Activated T-helper 17 cell treated with anti-CD3 and anti-CD28 coated beads, Interleukin-2, amount 50 U/mL, for 72 hours (primary cell): ENCODE results near the gene SEL1L2. TPM values are rescaled to one million over a fixed set of nuclear protein-coding genes. Genes with fewer than 3 reads are reported as not detected.
"Not testable (repeated sequence)": the region's sequence is repeated elsewhere in the genome, so short reads cannot be mapped to it uniquely, and the experiment has no call there.

Source experiments
- ATAC-seq: fragments of 150-1000 bp; cut with Tn5 transposase; replicated peaks from 2 replicates; pipeline ENCODE4 v1.10.0; 2021; ENCODE audit warnings: mild to moderate bottlenecking, moderate library complexity
- H3K27ac Mint-ChIP-seq: one replicate; pipeline ENCODE4 v1.8.0; 2022; ENCODE audit warnings: mixed read lengths
- H3K27me3 Mint-ChIP-seq: one replicate; pipeline ENCODE4 v1.8.0; 2022; ENCODE audit warnings: mixed read lengths
- H3K36me3 Mint-ChIP-seq: one replicate; pipeline ENCODE4 v1.8.0; 2022; ENCODE audit warnings: low read depth, mild to moderate bottlenecking, mixed read lengths
- H3K4me1 Mint-ChIP-seq: one replicate; pipeline ENCODE4 v1.8.0; 2022; ENCODE audit warnings: mixed read lengths
- H3K4me3 Mint-ChIP-seq: one replicate; pipeline ENCODE4 v1.8.0; 2022; ENCODE audit warnings: mild to moderate bottlenecking, mixed read lengths
- H3K9me3 Mint-ChIP-seq: one replicate; pipeline ENCODE4 v1.8.0; 2022; ENCODE audit warnings: mixed read lengths
- total RNA-seq, 2 donors: library from RNA; stranded (reverse); gene quantifications; one replicate each; pipeline ENCODE4 v1.2.3, GENCODE V29; 2022

The SEL1L2 gene, protein sequence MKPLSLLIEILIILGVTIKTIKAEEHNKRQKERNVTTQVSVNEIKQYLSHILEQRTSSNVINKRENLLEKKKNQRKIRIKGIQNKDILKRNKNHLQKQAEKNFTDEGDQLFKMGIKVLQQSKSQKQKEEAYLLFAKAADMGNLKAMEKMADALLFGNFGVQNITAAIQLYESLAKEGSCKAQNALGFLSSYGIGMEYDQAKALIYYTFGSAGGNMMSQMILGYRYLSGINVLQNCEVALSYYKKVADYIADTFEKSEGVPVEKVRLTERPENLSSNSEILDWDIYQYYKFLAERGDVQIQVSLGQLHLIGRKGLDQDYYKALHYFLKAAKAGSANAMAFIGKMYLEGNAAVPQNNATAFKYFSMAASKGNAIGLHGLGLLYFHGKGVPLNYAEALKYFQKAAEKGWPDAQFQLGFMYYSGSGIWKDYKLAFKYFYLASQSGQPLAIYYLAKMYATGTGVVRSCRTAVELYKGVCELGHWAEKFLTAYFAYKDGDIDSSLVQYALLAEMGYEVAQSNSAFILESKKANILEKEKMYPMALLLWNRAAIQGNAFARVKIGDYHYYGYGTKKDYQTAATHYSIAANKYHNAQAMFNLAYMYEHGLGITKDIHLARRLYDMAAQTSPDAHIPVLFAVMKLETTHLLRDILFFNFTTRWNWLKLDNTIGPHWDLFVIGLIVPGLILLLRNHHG
- total RNA-seq: not detected

DNA sequence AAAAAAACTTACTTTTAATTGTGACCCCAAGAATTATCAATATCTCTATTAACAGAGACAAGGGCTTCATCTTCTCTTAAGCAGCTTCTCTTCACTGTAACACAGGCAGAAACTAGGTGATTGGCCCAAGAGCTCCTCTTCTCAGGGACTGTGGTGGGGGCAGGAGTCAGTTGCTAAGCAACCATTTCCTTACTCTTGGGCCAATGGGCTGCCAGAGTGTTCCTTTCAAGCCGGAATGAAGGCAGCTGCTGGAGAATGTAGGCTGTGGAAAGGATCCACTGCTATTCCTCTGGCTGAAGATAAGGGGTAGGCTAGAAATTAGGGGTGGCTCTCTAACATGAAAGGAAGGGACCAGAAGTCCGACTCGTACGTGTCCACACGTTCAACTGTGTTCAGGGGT is at the start of gene SEL1L2:
Gene SEL1L2, minus strand, starts transcription at position 150 of the 400 bp plus-strand sequence. Its CDS starts 80 bp downstream, at position 70.
- Mint-ChIP-seq H3K27ac (no peak within 1 kb of the TSS), H3K36me3 (no peaks in the 10 kb centered on the region), H3K4me1 (no peaks in the 10 kb centered on the region), H3K27me3 (no peaks in the 10 kb centered on the region), H3K4me3 (no peak within 1 kb of the TSS), H3K9me3 (peaks cover 9% of the 10 kb centered on the region)
- ATAC-seq: no peak

DNA sequence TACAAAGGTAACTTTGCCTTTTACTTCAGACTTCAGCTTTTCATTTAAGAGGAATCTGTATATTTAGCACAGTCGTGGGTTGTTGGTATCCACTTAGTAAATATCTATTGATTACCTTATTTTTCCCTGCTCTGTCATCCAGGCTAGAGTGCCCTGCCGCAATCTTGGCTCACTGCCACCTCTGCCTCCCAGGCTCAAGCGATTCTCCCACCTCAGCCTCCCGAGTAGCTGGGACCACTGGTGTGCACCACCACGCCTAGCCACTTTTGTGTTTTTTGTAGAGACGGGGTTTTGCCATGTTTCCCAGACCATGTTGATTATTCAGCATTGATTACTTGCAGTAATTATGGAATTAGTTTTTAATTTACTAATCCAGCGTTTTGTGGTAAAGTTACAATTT is 46.2 kb upstream of the SEL1L2 start:
- Mint-ChIP-seq H3K9me3 (no peaks in the 10 kb centered on the region), H3K27me3 (peaks cover under 1% of the 10 kb centered on the region), H3K36me3 (no peaks in the 10 kb centered on the region), H3K27ac (no peak overlapping the region), H3K4me1 (no peaks in the 10 kb centered on the region), H3K4me3 (no peak overlapping the region)
- ATAC-seq: no peak

DNA sequence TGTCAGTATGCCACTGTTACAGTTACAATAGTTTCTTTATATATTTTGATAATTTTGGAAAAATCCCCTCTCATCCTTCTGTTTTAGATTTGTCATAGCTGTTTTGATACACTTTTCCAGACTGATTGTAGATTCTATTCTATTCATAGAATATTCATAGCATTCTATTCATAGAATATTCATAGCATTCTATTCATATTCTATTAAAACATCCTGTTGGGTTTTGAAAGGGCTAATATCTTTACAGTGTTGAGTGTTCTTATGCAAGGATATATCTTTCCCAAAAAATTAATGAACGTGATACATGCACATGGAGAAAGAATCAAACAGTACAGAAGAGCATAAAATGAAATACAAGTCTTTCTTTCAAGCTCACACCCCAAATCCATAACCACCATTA is 42.9 kb upstream of the SEL1L2 start:
- Mint-ChIP-seq H3K27ac (no peak overlapping the region), H3K9me3 (no peaks in the 10 kb centered on the region), H3K4me3 (no peak overlapping the region), H3K36me3 (no peaks in the 10 kb centered on the region), H3K4me1 (no peaks in the 10 kb centered on the region), H3K27me3 (no peaks in the 10 kb centered on the region)
- no peak for ATAC-seq

DNA sequence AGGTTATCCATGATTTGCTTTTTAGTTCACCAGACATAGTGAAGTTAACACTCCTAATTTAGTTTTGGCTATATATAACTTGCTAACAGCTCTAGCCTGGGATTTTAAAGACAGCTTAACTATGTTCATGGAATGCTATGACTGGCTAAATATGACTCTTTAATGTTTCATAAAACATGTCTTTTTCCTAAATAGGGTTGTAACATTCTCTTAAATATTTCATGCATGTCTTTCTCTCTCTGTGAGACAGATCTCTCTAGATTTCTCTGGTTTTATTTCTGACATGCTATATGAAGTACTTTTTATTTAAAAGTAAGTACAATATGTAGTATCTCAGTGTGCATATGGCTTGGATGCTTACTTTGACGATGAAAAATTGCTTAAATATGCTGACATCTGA is 40.6 kb upstream of the SEL1L2 start:
- no peak overlapping the region for H3K4me3 Mint-ChIP-seq

DNA sequence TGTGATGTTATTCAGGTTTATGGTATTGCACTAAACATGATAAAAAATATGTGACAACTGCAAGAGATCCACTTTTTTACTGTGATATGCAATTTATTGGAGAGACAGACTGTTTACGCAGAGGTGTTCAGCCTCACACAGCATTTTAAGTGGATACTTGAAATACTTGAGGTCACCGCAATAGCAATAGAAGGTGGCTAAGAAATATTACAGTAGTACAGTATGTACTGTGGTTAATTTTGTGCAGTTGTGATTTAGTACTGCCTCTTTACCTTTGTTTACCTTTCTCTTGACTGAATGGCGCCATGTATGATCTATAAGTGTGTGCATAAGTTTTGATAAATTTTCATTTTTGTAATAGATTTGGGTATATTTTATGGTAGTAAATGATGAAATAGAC is 22.3 kb upstream of the SEL1L2 start:
- H3K27me3 Mint-ChIP-seq: no peaks in the 10 kb centered on the region
- H3K27ac Mint-ChIP-seq: no peak overlapping the region
- H3K4me3 Mint-ChIP-seq: no peak overlapping the region
- no peak for ATAC-seq
- H3K9me3 Mint-ChIP-seq: no peaks in the 10 kb centered on the region
- H3K4me1 Mint-ChIP-seq: no peaks in the 10 kb centered on the region
- H3K36me3 Mint-ChIP-seq: no peaks in the 10 kb centered on the region

More for the DNA sequence above, 40.6 kb upstream of the SEL1L2 start:
- Mint-ChIP-seq H3K9me3 (peaks cover 3% of the 10 kb centered on the region), H3K27me3 (no peaks in the 10 kb centered on the region), H3K27ac (no peak overlapping the region), H3K36me3 (no peaks in the 10 kb centered on the region), H3K4me1 (no peaks in the 10 kb centered on the region)
- no peak for ATAC-seq

DNA sequence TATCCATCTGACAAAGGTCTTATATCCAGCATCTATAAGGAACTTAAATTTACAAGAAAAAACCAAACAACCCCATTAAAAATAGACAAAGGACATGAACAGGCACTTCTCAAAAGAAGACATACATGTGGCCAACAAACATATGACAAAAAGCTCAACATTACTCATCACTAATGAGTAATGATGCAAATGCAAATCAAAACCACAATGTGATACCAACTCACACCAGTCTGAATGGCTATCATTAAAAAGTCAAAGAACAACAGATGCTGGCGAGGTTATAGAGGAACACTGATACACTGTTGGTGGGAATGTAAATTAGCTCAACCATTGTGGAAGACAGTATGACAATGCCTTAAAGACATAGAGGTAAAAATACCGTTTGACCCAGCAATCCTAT is 18.8 kb upstream of the SEL1L2 start:
- no peak for ATAC-seq
- H3K27ac Mint-ChIP-seq: no peak overlapping the region

DNA sequence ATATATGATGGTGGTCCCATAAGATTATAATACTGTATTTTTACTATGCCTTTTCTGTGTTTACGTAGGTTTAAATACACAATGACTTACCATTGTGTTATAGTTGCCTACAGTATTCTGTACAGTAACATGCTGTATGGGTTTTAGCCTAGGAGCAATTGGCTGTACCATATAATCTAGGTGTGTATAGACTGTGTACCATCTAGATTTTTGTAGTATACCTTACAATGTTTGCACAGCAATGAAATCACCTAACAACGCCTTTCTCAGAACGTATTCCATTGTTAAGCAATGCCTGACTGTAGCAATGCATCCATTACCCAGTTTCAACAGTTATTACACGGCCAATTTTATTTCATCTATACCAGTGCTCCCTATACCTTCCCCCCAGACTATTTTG is 15.6 kb upstream of the SEL1L2 start:
- no peak for ATAC-seq
- peaks cover 4% of the 10 kb centered on the region for H3K9me3 Mint-ChIP-seq
- no peaks in the 10 kb centered on the region for H3K4me1 Mint-ChIP-seq
- no peak overlapping the region for H3K27ac Mint-ChIP-seq
- no peaks in the 10 kb centered on the region for H3K36me3 Mint-ChIP-seq
- no peak overlapping the region for H3K4me3 Mint-ChIP-seq
- H3K27me3 Mint-ChIP-seq: no peaks in the 10 kb centered on the region

More for the DNA sequence above, 18.8 kb upstream of the SEL1L2 start:
- peaks cover 4% of the 10 kb centered on the region for H3K9me3 Mint-ChIP-seq
- H3K36me3 Mint-ChIP-seq: no peaks in the 10 kb centered on the region
- no peaks in the 10 kb centered on the region for H3K4me1 Mint-ChIP-seq
- H3K27me3 Mint-ChIP-seq: no peaks in the 10 kb centered on the region
- no peak overlapping the region for H3K4me3 Mint-ChIP-seq

DNA sequence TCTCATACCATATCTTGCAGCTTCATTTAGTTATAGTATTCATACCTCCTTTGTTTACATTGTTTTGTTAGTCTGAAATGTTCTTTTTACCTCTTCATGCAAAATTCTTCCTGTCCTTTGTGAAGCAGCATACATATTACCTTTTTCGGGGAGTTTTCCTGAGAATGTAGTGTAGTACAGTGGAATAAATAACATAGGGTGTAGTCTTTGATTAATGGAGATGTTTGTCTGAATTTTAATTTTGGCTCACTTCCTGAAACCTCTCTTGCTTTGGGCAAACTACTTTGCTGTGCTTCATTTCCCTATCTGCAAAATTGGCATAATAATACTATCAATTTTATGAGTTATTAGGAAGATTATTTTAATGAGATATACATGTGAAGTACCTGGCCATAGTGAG is 10.5 kb upstream of the SEL1L2 start:
- Mint-ChIP-seq H3K4me1 (peaks cover 7% of the 10 kb centered on the region), H3K27me3 (peaks cover 16% of the 10 kb centered on the region), H3K36me3 (no peaks in the 10 kb centered on the region), H3K27ac (no peak overlapping the region), H3K4me3 (no peak overlapping the region), H3K9me3 (peaks cover 4% of the 10 kb centered on the region)
- ATAC-seq: no peak

DNA sequence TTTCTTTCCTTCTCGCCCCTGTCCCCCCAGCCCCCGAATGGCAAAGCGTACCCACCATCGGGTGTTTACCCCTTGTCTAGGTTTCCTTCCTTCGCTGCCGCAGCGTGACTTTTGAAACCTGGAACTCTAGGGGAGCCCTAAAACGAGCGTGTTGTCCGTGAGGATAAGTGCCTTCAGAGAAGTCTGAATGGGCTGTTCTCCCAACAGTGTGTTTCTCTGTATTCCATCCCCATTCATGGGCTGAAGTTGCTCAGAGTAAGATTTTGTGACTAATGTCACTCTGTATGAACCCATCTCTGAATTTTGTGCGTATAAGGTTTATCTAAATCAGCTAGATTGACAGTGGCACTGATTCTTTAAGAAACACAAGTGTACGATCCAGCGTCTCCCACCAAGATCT is 5.9 kb upstream of the SEL1L2 start:
- Mint-ChIP-seq H3K27me3 (peaks cover 16% of the 10 kb centered on the region), H3K9me3 (peaks cover 14% of the 10 kb centered on the region), H3K36me3 (no peaks in the 10 kb centered on the region), H3K4me3 (peak overlapping the region; percentile 34), H3K4me1 (peaks cover 7% of the 10 kb centered on the region), H3K27ac (no peak overlapping the region)
- no peak for ATAC-seq

DNA sequence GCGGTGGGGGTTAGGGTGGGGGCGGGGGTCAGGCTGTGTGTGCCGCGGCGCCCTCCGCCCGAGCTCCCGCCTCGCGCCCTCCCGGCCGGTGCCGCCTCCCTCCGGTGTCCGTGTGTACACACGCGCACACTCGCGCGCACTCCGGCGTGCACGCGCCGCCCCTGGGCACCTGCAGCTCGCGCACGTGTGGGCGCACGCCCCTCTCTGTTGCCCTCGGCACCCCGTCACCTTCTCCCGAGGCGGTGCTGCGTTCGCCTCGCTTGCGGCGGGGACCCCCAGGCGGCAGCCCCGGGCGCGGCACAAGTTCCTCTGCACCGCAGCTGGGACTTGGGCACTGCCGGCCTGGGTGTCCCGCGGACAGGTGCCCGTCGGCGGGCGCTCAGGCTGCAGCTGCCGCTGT is 5.4 kb upstream of the SEL1L2 start:
- Mint-ChIP-seq H3K27ac (no peak overlapping the region), H3K4me3 (peak overlapping the region; percentile 34), H3K27me3 (peaks cover 16% of the 10 kb centered on the region), H3K9me3 (peaks cover 14% of the 10 kb centered on the region), H3K4me1 (peaks cover 7% of the 10 kb centered on the region), H3K36me3 (no peaks in the 10 kb centered on the region)
- no peak for ATAC-seq

DNA sequence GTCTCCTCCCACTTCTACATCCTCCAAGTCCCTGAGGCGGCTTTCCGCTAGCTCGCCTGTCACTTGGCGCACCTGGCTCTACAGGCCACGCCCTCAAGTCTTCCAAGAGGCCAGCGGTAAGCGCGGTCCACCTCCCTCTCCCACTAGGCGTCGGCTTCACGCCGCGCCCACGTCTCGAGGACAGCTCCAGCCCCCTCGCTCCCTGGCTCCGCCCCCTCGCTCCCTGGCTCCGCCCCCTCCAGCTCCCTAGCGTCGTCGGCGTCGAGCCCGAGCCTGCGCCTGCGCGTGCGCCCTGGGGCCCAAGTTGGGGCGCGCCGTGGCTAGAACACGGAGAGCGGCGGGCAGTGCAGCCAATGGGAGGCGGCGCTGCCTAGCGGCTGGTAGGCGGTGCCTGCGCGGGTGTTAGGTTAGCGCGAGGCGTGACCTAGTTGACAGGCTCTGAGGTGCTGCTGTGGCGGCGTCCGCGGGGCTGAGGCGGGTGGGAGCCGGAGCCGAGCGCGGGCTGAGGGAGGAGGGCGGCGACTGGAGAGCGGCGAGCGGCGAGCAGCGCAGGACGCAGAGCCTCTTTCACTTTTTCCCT is 4.8 kb upstream of the SEL1L2 start, which contains the start of gene MACROD2:
Gene MACROD2, plus strand, starts transcription at position 431 of the 580 bp plus-strand sequence.
- Mint-ChIP-seq H3K4me1 (peaks cover 7% of the 10 kb centered on the region), H3K9me3 (peaks cover 14% of the 10 kb centered on the region), H3K36me3 (no peaks in the 10 kb centered on the region), H3K4me3 (peak within 1 kb of the TSS; percentile 34), H3K27me3 (peaks cover 16% of the 10 kb centered on the region), H3K27ac (no peak within 1 kb of the TSS)
- ATAC-seq: peak; percentile 18

DNA sequence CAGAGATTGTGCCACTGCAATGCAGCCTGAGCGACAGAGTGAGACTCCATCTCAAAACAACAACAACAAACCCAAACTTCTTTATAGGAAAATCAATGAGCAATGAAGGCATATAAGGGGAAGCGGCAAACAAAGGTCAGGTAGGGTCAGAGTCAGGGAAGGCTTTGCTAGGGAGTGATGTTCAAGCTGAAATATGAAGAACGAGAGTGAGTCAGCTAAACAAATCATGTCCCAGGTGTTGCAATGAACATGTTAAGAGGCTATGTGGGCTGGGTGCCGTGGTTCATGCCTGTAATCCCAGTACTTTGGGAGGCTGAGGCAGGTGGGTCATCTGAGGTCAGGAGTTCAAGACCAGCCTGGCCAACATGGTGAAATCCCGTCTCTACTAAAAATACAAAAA is 1.5 kb upstream of the SEL1L2 start:
- not testable (repeated sequence) for ATAC-seq, H3K27ac Mint-ChIP-seq, H3K9me3 Mint-ChIP-seq, H3K27me3 Mint-ChIP-seq, H3K4me1 Mint-ChIP-seq, H3K4me3 Mint-ChIP-seq, H3K36me3 Mint-ChIP-seq

DNA sequence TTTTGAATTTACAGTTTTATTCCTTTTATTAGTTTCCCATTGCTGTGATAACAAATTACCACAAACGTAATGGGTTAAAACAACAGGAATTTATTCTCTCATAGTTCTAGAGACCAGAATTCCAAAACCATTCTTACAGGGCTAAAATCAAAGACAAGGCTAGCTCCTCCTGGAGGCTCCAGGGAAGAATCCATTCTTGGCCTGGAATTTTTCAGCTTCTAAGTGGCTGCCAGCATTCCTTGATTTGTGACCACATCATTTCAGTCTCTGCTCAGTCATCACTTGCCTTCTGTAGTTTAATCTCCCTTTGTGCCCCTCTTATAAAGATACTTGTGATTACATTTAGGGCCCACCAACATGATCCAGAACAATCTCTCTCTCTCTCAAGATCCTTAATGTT is 897 bp upstream of the SEL1L2 start:
- Mint-ChIP-seq H3K27me3 (peaks cover 3% of the 10 kb centered on the region), H3K27ac (no peak overlapping the region), H3K4me1 (peaks cover 2% of the 10 kb centered on the region), H3K9me3 (peaks cover 9% of the 10 kb centered on the region), H3K4me3 (no peak overlapping the region), H3K36me3 (no peaks in the 10 kb centered on the region)
- no peak for ATAC-seq

DNA sequence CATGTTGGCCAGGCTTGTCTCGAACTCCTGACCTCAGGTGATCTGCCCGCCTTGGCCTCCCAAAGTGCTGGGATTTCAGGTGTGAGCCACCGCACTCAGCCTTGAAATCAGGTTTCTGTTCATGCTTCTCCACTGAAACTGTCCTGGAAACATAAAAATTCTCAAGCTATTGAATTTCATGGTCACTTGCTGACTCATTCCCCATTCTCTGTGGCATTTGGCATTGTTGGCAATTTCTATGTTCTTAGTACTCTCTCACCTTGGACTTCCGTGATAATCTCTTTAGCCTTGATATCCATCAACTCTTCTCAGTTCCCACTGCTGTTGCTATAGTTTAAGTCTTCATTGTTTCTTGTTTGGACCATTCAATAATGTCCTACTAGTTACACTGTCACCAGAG is 6.2 kb downstream of the SEL1L2 start:
- Mint-ChIP-seq H3K4me3 (no peak overlapping the region), H3K4me1 (no peaks in the 10 kb centered on the region), H3K27ac (no peak overlapping the region), H3K9me3 (peaks cover 5% of the 10 kb centered on the region), H3K36me3 (no peaks in the 10 kb centered on the region), H3K27me3 (no peaks in the 10 kb centered on the region)
- ATAC-seq: no peak

DNA sequence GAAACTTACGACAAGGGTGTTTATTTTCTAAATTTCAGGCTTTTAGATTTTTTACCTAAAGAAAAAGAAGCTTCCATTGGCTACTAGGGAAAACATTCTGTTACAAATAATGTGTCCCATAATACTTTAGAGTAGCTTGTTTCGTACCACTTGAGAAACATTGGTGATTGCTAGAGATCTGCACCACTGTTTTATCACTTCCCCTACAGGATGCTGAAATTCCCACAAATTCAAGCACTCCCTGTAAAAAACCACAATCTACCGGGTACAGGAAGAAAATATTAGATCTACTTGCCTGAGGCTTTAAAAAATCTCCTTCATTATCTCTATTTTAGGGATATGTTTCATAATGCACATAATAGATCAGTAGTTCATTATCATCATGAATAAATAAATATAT is 29.9 kb downstream of the SEL1L2 start:
- H3K36me3 Mint-ChIP-seq: no peaks in the 10 kb centered on the region
- no peak overlapping the region for H3K4me3 Mint-ChIP-seq
- no peaks in the 10 kb centered on the region for H3K27me3 Mint-ChIP-seq
- no peak overlapping the region for H3K27ac Mint-ChIP-seq
- H3K9me3 Mint-ChIP-seq: peaks cover 5% of the 10 kb centered on the region
- H3K4me1 Mint-ChIP-seq: no peaks in the 10 kb centered on the region
- ATAC-seq: no peak
